Measurements from ENCODE around the gene SPDYE2B. TPM values are rescaled to one million over a fixed set of nuclear protein-coding genes. Genes with fewer than 3 reads are reported as not detected.
"Not testable (repeated sequence)": the region's sequence is repeated elsewhere in the genome, so short reads cannot be mapped to it uniquely, and the experiment has no call there.

Gene SPDYE2B
- total and polyA plus RNA-seq, 2 donors (not counting 1 experiment from before 2014, with no cell fraction given), result not detected

GRCh38 chr7:102671166-102671955, 21.2 kb downstream of the SPDYE2B start, which contains the start of gene POLR2J2:
TSS of gene POLR2J2 (minus strand) at chr7:102671663. CDS start at chr7:102671601, 62 bp downstream.
- H3K36me3 ChIP-seq (ENCODE audit: control insufficient read depth, insufficient read depth, low read length); H3K27ac ChIP-seq (ENCODE audit: insufficient read depth, low read length); H3K4me2 ChIP-seq (ENCODE audit: extremely low read depth, insufficient read depth, low read length); H4K20me1 ChIP-seq (ENCODE audit: control insufficient read depth, extremely low read depth, insufficient read depth, low read length); H3K4me1 ChIP-seq (ENCODE audit: control insufficient read depth, extremely low read depth, insufficient read depth, low read length); H3K27me3 ChIP-seq (ENCODE audit: control insufficient read depth, insufficient read depth, low read length); H3K9me3 ChIP-seq (ENCODE audit: control insufficient read depth, insufficient read depth, low read depth, low read length); H3K79me2 ChIP-seq (ENCODE audit: control insufficient read depth, insufficient read depth, low read length); H2AFZ ChIP-seq (ENCODE audit: low read length): not testable (repeated sequence)
- peak in 1 of 2 donors; percentile 76 for DNase-seq (ENCODE audit: low read depth in 2 of 2)
- Histone ChIP-seq H3K9ac (ENCODE audit: insufficient read depth, low read length) (peak within 1 kb of the TSS; percentile 58), H3K4me3 (replicated peaks in 1 of 4; ENCODE audit: control extremely low read depth in 1 of 4, insufficient read depth in 1 of 4, low read depth in 3 of 4, low read length in 4 of 4) (peak within 1 kb of the TSS in 2 of 4 experiments; percentile 40 to 62)

DNA sequence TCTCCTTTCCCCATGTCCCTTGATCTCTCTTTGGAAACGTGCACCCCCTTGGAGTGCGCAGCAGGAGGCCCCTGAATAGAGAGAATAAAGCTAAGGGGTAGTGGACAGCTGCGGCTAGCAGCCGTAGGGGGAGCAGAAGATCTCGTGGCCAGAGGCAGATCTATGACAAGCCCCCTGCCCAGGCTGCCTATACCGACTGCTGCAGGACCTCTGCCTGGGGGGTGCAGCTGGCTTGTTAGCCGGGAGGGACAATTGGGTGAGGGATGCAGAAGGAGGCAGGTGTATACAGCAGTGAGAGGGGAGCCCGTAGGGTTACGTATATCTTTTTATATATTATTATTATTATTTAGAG, 21.8 kb downstream of the SPDYE2B start:
- not testable (repeated sequence) for H3K4me2 ChIP-seq (ENCODE audit: extremely low read depth, insufficient read depth, low read length); H4K20me1 ChIP-seq (ENCODE audit: control insufficient read depth, extremely low read depth, insufficient read depth, low read length); H2AFZ ChIP-seq (ENCODE audit: low read length); H3K27ac ChIP-seq (ENCODE audit: insufficient read depth, low read length); H3K9ac ChIP-seq (ENCODE audit: insufficient read depth, low read length); DNase-seq (ENCODE audit: low read depth in 2 of 2); H3K27me3 ChIP-seq (ENCODE audit: control insufficient read depth, insufficient read depth, low read length); H3K4me1 ChIP-seq (ENCODE audit: control insufficient read depth, extremely low read depth, insufficient read depth, low read length); H3K79me2 ChIP-seq (ENCODE audit: control insufficient read depth, insufficient read depth, low read length); H3K4me3 ChIP-seq (replicated peaks in 1 of 4; ENCODE audit: control extremely low read depth in 1 of 4, insufficient read depth in 1 of 4, low read depth in 3 of 4, low read length in 4 of 4); H3K36me3 ChIP-seq (ENCODE audit: control insufficient read depth, insufficient read depth, low read length); H3K9me3 ChIP-seq (ENCODE audit: control insufficient read depth, insufficient read depth, low read depth, low read length)

- not testable (repeated sequence) for DNase-seq (ENCODE audit: low read depth in 2 of 2); H3K4me3 ChIP-seq (replicated peaks in 1 of 4; ENCODE audit: control extremely low read depth in 1 of 4, insufficient read depth in 1 of 4, low read depth in 3 of 4, low read length in 4 of 4); H2AFZ ChIP-seq (ENCODE audit: low read length); H3K4me2 ChIP-seq (ENCODE audit: extremely low read depth, insufficient read depth, low read length); H3K79me2 ChIP-seq (ENCODE audit: control insufficient read depth, insufficient read depth, low read length); H3K9me3 ChIP-seq (ENCODE audit: control insufficient read depth, insufficient read depth, low read depth, low read length); H3K36me3 ChIP-seq (ENCODE audit: control insufficient read depth, insufficient read depth, low read length); H3K27me3 ChIP-seq (ENCODE audit: control insufficient read depth, insufficient read depth, low read length); H3K4me1 ChIP-seq (ENCODE audit: control insufficient read depth, extremely low read depth, insufficient read depth, low read length); H3K9ac ChIP-seq (ENCODE audit: insufficient read depth, low read length); H3K27ac ChIP-seq (ENCODE audit: insufficient read depth, low read length); H4K20me1 ChIP-seq (ENCODE audit: control insufficient read depth, extremely low read depth, insufficient read depth, low read length)
Observed at GRCh38 chr7:102673447-102674067, 23.4 kb downstream of the SPDYE2B start.

GRCh38 chr7:102675545-102675944, 25.4 kb downstream of the SPDYE2B start:
- H3K79me2 ChIP-seq (ENCODE audit: control insufficient read depth, insufficient read depth, low read length); H3K4me1 ChIP-seq (ENCODE audit: control insufficient read depth, extremely low read depth, insufficient read depth, low read length); H3K4me2 ChIP-seq (ENCODE audit: extremely low read depth, insufficient read depth, low read length); H3K27me3 ChIP-seq (ENCODE audit: control insufficient read depth, insufficient read depth, low read length); H3K9ac ChIP-seq (ENCODE audit: insufficient read depth, low read length); H4K20me1 ChIP-seq (ENCODE audit: control insufficient read depth, extremely low read depth, insufficient read depth, low read length); H3K36me3 ChIP-seq (ENCODE audit: control insufficient read depth, insufficient read depth, low read length); H3K27ac ChIP-seq (ENCODE audit: insufficient read depth, low read length); H3K9me3 ChIP-seq (ENCODE audit: control insufficient read depth, insufficient read depth, low read depth, low read length); DNase-seq (ENCODE audit: low read depth in 2 of 2); H2AFZ ChIP-seq (ENCODE audit: low read length); H3K4me3 ChIP-seq (replicated peaks in 1 of 4; ENCODE audit: control extremely low read depth in 1 of 4, insufficient read depth in 1 of 4, low read depth in 3 of 4, low read length in 4 of 4): not testable (repeated sequence)

DNA sequence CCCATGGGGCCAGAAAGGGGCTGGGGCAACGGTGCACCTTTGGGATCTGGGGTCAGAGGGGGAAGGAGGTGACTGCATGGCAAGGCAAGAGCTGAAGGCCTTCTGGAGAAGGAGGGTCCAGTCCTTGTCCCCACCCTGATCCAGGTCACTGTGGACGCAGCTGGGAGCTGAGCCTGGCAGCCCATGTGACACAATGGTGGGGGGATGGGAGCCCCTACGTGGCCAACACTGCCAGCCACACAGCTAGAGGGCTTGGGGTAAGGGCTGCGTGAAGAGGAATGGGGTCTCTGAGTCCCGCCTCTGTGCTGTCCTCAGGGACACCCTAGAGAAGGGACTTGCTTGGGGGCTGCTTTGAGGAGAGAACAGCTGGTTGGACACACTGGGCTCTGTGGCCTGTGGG, 30.7 kb downstream of the SPDYE2B start:
- not testable (repeated sequence) for H3K27ac ChIP-seq (ENCODE audit: insufficient read depth, low read length); H3K9ac ChIP-seq (ENCODE audit: insufficient read depth, low read length); H2AFZ ChIP-seq (ENCODE audit: low read length); H3K4me3 ChIP-seq (replicated peaks in 1 of 4; ENCODE audit: control extremely low read depth in 1 of 4, insufficient read depth in 1 of 4, low read depth in 3 of 4, low read length in 4 of 4); H3K4me1 ChIP-seq (ENCODE audit: control insufficient read depth, extremely low read depth, insufficient read depth, low read length); H3K9me3 ChIP-seq (ENCODE audit: control insufficient read depth, insufficient read depth, low read depth, low read length); H4K20me1 ChIP-seq (ENCODE audit: control insufficient read depth, extremely low read depth, insufficient read depth, low read length); H3K79me2 ChIP-seq (ENCODE audit: control insufficient read depth, insufficient read depth, low read length); H3K4me2 ChIP-seq (ENCODE audit: extremely low read depth, insufficient read depth, low read length); DNase-seq (ENCODE audit: low read depth in 2 of 2); H3K27me3 ChIP-seq (ENCODE audit: control insufficient read depth, insufficient read depth, low read length); H3K36me3 ChIP-seq (ENCODE audit: control insufficient read depth, insufficient read depth, low read length)

DNA sequence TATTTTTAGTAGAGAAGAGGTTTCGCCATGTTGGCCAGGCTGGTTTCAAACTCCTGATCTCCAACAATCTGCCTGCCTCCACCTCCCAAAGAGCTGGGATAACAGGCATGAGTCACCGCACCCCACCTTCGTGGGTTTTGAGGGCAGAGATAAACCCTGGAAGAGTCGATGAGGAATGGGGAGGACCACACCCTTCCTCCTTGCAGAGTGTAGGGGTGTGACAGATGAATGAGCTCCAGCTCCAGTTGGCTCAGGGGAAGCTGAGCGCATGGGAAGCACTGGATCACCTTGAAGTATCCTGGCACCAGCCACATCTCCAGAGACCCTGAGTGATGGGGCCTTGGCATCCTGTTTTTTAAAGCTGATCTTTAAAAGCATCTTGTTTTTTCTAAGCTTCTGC, 32.4 kb downstream of the SPDYE2B start:
- not testable (repeated sequence) for H4K20me1 ChIP-seq (ENCODE audit: control insufficient read depth, extremely low read depth, insufficient read depth, low read length); H3K4me2 ChIP-seq (ENCODE audit: extremely low read depth, insufficient read depth, low read length); H3K9ac ChIP-seq (ENCODE audit: insufficient read depth, low read length); H3K36me3 ChIP-seq (ENCODE audit: control insufficient read depth, insufficient read depth, low read length); H2AFZ ChIP-seq (ENCODE audit: low read length); H3K4me3 ChIP-seq (replicated peaks in 1 of 4; ENCODE audit: control extremely low read depth in 1 of 4, insufficient read depth in 1 of 4, low read depth in 3 of 4, low read length in 4 of 4); H3K27me3 ChIP-seq (ENCODE audit: control insufficient read depth, insufficient read depth, low read length); H3K9me3 ChIP-seq (ENCODE audit: control insufficient read depth, insufficient read depth, low read depth, low read length); H3K4me1 ChIP-seq (ENCODE audit: control insufficient read depth, extremely low read depth, insufficient read depth, low read length); DNase-seq (ENCODE audit: low read depth in 2 of 2); H3K27ac ChIP-seq (ENCODE audit: insufficient read depth, low read length); H3K79me2 ChIP-seq (ENCODE audit: control insufficient read depth, insufficient read depth, low read length)
